ACHN (cell line): ENCODE data around the gene GAK.

Experiments used
- DNase-seq: peaks from one replicate; pipeline ENCODE4 v3.0.0-alpha.2; 2015
- in situ Hi-C: cut with HindIII; loops from 2 replicates; pipeline ENCODE4 v1.10.0; 2017; ENCODE audit warnings: low sequenced_read_pairs, low pct_ligation_motif_present, low pct_unique_long_range_greater_than_20kb

GAK gene

DNA sequence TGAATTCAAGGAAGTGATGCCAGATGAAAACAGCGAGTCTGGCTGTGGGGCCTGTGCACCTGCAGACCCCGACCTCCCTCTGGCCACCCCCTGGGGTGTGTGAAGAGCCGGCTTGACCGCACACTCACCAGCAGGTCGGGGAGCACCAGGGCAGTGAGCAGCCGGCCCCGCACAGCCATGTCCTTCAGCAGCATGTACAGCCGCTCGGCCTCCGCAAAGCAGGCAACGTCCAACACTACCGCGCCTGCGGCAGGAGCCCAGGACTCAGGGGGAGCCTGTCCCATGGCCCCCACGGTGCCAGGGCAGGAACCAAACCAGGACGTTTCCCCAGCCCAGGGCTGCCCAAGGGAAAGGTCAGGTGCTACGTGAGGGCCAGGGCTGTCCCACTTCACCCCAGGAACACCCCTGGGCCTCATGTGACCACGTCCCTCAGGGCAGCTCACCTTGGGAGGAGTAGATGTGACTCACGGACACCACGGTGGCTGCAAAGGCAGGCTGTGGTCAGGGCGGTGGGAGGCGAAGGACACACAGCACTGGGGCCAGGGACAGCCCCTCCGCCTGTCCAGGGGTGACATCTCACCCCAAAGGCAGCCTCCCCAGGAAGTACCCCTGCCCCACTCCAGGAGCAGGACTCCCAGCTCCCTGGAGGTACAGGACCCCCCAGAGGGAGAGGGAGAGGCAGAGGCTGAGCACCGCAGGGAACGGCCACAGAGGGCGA, 33.1 kb upstream of the GAK start:
- in situ Hi-C loops, result no loop called here
- DNase-seq, result no peak

DNA sequence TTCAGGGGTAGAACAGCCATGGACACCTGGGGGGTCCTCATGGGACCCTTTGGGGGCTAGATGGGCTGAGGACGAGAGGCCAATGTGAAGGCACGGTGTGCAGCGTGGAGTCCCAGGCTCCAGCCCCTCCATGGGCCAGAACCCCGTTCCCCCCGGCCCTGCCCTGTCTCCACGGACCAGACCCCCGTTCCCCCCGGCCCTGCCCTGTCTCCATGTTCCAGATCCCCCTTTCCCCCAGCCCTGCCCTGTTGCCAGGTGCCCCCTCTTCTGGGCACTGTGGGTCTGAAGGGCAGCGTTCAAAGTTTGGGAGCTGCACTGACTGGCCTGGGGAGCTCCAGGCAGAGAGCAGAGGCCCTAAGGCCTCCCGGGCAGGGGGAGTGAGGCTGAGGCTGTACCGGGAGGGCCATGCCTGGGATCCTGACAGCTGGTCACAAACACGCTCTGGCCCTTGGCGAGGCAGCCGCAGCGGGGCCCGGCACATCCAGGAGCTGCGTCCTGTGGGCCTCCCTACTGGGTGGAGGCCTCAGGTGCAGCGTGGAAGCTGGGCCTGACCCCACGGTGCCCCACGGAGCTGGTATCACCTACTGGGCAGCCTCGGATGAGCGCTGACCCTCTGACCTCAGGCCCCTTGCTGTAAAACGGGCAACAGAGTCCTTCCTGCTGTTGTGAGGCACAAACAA, 32.4 kb upstream of the GAK start:
- in situ Hi-C loops, result no loop called here
- DNase-seq, result no peak

DNA sequence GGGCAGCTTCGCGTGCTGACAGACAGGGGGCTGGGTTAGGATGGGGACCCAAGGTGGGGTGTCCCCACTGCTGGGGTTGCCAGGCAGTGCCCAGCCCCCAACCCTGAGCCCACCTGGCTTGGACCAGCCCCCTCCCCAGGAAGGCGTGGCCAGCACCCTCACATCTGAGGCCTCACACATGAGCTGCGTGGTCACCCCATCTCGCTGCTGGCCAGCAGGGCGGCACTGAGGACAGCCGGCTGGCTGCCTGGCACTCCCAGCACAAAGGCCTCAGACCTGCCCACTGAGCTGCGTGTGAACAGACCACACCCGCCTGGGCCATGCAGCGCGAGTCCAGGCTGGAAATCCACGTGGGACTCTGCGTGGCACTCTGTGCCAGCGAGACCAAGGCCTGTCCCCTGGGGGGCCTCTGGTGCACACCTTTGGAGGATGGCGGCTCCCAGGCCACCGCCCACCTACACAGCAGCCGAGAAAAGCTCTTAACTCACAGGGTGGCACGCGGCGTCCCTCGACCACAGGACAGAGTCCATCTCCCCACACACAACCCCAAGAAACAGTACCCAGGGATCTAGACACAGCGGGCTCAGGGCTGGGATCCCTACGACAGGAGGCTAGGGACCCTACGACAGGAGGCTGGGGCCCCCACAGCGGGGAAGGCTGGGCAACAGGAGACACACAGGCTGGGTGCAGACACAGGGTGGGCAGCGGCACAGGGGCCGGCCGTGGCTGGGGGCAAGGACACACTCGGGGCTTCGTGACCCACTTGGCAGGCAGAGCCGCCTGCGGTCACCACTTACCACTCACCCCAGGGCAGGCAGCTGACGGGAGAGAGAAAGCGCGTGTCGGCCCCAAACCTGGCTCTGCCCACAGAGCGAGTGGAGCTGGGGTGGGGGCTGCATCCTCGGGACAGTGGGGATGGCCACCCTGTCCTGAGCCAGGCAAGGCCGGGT, 31.4 kb upstream of the GAK start:
- no peak for DNase-seq
- in situ Hi-C loops, result no loop called here

DNA sequence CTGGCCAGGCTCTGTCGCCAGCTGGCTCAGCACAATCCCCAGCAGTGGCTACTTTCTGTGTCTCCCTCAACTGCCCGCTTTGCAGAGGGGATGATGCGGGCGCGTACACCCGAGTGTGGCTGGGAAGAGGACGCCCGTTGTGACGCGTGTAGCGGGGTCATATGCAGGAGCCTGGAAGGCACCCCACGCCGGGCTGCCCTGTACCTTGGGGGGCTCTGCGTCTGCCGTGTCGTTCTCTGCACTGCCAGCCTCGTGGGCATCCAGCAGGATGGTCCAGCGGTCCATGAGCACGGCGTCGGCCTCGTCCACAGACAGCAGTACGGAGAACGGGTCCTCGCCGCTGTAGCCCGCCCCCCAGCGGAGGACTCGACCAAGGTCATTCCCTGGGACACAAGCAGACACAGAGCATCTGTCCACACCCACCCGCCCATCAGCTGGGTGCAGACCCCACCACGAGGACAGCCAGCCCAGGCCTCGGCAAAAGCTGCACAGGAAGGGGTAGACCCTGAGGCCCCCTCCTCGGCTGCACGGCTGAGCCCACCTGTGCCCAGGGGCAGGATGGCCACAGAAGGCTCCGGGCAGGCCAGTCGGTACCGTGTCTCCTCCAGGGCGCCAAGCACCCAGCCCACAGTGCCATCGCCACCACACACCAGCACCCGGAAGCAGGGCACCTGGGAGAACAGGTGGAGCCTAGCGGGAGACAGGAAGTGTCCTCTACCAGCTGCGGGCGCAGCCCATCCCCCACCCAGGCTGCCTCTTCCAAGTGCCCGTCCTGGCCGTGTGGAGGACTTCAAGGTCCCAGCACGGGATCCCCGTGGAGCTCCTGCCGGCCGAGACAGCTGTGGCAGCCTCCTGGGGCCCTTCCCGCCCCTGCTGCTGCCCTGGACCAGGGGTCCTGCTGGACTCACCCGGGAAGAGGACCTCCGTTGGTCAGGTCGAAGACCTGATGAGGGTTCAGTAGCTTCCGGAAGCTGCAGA, 30.4 kb upstream of the GAK start:
- in situ Hi-C loops, result no loop called here
- no peak for DNase-seq

DNA sequence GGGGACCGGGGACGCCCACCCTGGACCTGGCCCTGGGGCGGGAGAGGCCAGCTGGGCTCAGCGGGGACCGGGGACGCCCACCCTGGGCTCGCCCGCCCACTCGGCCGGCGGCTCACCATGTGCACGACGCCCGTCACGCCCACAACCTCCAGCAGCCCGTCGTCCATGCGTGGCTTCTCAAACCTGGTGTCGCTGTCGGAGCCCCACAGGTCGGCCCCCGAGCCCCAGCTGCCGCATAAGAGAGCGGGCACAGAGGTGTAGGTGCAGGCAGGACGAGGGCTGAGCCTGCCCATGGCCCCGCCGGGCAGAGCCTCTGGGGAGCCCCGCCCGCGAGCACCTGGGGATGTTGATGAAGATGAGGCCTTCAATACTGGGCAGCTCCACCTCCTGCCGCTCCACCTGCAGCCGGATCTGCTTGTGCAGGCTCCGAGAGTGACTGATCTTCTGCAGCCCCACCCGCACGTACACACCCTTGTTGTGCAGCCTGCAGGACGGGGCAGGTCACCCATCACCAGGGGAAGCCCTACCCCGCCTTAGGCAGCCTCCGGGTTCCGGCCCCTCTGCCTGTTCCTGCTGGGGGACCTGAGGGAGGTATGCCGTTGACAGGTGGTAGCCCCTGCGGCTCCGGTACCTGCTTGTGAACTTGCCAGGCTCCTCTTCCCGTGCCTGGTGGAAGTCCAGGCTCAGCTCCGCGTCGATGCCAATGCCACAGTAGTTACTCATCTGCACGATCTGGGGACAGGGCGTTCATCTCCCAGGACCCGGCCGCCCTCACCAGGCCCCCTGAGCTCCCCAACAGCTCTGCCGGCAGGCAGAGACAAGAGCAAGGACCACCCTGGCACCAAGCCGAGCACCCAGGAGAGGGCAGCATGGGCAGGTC, 29.5 kb upstream of the GAK start:
- DNase-seq, result no peak
- in situ Hi-C loops, result no loop called here

DNA sequence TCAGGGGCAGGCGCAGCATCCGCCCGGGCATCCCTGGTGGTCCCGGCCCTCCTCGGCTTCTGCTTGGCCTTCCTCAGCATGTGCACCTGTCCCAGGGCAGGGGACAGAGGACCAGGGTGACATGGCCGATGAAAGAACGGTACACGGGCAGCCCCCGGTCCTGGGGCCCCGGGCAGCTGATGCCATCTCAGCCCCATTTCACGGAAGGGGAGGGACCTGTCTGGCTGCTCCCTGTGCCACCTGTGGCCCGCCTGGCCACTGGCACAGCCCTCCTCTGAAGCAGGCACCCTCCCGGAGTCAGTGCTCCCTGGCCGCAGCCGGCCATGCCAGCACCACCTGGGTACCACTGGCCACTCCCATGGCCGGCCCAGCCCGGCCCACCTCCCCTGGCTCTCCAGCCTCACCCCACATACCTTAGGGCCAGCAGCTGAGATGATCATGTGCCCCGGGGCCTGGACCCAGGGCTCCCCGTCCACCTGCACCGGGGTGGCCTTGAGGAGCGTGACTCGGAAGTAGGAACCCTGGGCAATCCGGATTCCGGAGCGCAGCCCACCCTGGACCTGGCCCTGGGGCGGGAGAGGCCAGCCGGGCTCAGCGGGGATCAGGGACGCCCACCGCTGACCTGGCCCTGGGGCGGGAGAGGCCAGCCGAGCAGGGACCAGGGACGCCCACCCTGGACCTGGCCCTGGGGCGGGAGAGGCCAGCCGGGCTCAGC, 28.7 kb upstream of the GAK start:
- in situ Hi-C loops, result no loop called here
- DNase-seq, result no peak

DNA sequence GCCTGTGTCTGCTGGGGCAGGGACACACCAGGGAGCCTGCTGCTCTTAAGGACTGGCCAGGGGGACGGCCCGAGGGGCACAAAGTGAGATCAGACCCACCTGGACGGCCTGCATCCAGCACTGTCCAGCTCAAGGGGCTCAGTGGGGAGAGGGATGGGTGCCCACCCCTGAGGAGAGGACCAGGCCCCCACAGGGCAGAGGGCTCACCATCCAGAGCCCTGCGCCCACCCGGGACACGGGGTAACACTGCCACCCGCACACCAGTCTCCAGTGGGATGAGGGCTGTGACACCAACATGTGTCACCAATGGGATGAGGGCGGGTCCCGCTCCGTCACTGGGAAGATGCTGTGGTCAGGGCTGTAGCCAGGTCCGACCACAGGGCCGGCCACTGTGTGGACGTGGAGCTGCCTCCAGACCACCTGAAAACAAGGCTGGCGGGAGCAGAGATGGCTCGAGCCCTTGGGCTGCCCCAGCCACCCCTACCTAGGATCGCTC, 28.1 kb upstream of the GAK start:
- in situ Hi-C loops, result no loop called here
- no peak for DNase-seq

DNA sequence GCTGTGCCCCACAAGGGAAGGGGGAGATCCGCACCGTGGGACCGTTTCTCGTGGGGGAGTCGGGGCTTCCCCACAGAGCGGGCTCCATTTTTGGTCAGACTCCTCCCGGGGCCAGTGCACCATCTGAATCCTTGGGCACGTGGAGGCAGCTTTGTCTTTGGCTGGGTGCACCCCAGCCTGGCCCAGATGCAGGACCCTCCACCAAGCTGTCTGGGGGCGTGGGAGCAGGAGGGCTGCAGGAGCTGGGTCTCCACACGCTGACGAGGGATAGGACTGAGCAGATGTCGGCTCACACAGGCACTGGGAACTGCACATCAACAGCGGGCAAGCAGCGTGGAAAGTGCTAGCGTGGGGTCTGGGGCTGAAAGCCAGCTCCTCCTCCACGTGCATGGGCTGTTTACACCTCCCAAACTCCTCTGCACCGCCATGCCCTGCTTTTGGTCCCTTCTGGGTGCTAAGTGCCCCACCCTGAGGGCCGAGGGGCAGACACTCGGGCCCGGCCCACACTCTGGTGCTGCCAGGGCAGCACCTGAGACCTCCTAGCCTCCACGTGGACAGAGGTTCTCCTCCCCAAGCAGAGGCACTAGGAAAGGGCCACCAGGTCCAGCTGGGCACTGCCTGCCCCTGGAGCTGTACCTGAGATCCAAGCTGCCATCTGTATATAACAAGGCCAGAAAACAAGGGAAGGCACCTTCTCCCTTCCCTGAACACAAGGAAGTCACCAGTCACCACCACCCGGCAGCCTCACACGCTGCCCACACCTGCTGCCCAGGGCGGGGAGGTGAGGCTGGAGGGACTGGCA, 27.4 kb upstream of the GAK start:
- in situ Hi-C loops, result no loop called here
- DNase-seq, result no peak

DNA sequence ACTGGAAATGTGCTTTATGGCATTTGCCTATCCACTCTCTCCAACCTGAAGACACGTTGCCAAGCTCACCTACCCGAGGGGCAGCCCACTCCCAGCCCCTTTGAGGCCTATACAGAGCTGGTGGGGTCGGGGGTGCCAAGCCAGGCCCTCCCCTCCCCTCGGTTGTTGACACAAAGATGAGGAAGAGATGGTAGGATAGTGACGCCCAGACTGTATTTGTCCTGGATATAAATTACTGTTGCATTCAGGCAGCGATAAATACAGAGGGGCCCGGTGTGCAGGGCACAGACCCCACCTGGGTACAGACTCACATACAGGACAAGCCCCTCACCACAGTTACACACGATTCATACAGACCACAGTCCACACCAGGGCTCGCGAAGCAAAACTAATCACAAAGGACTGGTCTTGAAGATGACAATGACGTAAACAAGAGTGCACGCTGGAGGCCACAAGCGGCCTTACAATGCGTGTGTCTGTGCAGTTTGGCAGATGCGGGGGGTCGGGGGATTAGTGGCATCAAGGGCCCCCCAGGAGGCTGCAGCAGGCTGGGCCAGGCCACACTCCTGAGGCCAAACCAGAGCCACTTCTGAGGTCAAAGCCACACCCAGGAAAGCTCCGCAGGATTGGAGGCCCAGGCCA, 26.7 kb upstream of the GAK start:
- in situ Hi-C loops, result no loop called here
- DNase-seq, result no peak

DNA sequence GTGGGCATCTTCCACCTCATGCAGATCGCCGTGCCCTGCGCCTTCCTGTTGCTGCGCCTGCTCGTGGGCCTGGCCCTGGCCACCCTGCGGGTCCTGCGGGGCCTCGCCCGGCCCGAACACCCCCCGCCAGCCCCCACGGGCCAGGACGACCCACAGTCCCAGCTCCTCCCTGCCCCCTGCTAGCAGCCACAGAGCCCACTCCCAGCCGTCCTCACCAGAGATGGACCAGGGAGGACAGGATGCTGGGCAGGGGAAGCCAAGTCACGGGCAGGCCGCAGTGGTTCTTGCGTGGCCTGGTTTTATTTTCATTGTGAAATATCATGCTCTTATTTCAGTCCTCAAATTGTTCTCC, 26.2 kb upstream of the GAK start:
- no peak for DNase-seq
- in situ Hi-C loops, result no loop called here

DNA sequence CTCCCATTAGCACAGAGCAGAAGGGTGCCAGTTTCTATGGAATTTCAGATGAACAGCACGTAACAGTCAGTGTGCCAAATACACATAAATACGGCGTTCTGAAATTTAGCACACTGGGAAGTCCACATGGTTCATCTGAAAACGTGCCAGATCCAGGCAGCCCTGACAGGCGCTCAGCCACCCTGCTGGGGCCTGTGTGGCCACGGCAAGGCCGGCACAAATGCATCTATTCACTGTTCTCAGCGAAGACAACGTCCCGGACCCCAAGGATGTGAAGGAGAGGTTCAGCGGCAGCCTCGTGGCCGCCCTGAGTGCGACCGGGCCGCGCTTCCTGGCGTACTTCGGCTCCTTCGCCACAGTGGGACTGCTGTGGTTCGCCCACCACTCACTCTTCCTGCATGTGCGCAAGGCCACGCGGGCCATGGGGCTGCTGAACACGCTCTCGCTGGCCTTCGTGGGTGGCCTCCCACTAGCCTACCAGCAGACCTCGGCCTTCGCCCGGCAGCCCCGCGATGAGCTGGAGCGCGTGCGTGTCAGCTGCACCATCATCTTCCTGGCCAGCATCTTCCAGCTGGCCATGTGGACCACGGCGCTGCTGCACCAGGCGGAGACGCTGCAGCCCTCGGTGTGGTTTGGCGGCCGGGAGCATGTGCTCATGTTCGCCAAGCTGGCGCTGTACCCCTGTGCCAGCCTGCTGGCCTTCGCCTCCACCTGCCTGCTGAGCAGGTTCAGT, 25.6 kb upstream of the GAK start:
- in situ Hi-C loops, result no loop called here
- DNase-seq, result no peak

DNA sequence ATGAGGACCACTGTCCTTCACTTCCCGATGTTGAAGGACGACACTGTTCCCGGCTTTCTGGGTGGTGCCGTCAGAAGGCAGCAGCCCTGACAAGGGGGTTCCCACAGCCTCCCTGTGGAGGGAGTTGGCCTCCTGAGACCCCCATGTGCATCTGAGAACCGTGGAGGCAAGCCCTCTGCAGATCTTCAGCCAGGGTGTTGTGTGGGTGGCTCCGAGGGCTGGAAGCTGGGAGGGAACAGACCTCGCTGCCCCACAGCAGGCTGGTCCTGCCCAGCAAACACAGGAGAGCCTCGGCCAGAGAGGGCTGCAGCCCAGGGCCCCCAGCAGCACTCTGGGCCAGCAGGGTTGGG, 25.1 kb upstream of the GAK start:
- in situ Hi-C loops, result no loop called here
- no peak for DNase-seq

DNA sequence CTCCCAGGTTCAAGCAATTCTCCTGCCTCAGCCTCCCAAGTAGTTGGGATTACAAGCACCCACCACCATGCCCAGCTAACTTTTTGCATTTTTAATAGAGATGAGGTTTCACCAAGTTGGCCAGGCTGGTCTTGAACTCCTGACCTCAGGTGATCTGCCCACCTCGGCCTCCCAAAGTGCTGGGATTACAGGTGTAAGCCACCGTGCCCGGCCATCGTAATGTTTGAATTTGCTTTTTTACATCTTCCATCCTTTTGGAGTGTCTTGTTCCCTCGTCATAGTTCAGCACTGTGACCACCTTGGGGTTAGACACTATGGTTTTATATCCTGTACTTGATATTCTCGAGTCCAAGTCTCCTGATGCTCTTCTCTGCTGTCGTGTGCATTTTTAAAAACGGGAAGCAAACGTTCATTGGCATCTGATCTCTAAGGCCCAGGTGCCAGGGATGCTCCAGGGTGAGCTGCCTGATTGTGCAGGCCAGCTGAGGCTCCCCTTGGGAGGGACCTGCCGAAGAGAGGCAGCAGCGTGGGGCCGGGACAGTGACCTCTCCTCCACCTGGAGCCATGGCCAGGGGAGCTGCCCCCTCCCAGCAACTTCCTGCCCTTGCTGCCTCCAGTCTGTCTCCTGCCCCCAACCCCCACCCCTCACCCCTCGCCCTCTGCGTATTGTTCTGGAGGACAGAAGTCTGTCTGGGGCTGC, 24.6 kb upstream of the GAK start:
- no peak for DNase-seq
- in situ Hi-C loops, result no loop called here

DNA sequence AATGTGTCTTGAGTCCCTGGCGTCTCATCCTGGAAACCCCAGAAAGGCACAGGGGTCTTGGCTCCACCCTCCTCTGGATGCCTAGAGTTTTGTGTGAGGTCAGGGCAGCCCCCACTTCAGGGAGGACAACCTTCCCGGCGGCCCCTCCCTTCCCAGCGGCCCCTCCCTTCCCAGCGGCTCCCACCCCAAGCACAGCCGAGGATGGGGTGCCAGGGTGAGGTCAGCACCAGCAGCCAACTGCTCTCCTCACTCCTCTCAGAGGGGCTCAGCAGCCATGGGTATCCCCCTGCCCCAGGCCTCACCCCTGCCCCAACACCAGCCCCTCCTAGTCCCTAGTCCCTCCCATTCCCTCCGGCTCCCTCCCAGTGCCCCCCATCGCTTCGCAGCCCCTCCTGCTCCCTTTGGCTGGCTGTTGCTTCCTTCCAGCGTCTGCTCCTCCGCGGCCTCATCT, 23.8 kb upstream of the GAK start:
- in situ Hi-C loops, result no loop called here
- no peak for DNase-seq
